GM23338 (cell line): Measurements from ENCODE around the gene DRC1. TPM values are rescaled to one million over a fixed set of nuclear protein-coding genes. Genes with fewer than 3 reads are reported as not detected.

Experiments used
- ATAC-seq: fragments of 200-7000 bp; cut with Tn5 transposase; 3 replicates; pipeline ENCODE4 v1.9.1; 2020
- DNase-seq: peaks from one replicate; pipeline ENCODE4 v3.0.0-alpha.2; 2015; ENCODE audit warnings: low spot score
- H2AFZ ChIP-seq: fragments of 200-600 bp; sonication (generic); 2 replicates; pipeline ENCODE4 v1.8.0; 2016; ENCODE audit warnings: antibody characterized with exemption, mild to moderate bottlenecking, moderate library complexity
- H3F3A ChIP-seq: fragments of 200-600 bp; sonication (generic); replicated peaks from 2 replicates; pipeline ENCODE4 v1.8.0; 2017; ENCODE audit warnings: antibody characterized with exemption, mixed run types, low read depth
- H3K27ac ChIP-seq: fragments of 200-600 bp; sonication (generic); 2 replicates; pipeline ENCODE4 v1.6.1; 2016; ENCODE audit warnings: low read depth
- H3K27me3 ChIP-seq: fragments of 200-600 bp; sonication (generic); 2 replicates; pipeline ENCODE4 v1.8.0; 2016; ENCODE audit warnings: mild to moderate bottlenecking, mixed run types, moderate library complexity; ENCODE audit not compliant: insufficient read depth
- H3K36me3 ChIP-seq: fragments of 200-600 bp; sonication (generic); 2 replicates; pipeline ENCODE4 v1.8.0; 2016; ENCODE audit warnings: mild to moderate bottlenecking; ENCODE audit not compliant: insufficient read depth
- H3K4me1 ChIP-seq: fragments of 200-600 bp; sonication (generic); 2 replicates; pipeline ENCODE4 v1.8.0; 2016; ENCODE audit warnings: mild to moderate bottlenecking, moderate library complexity; ENCODE audit not compliant: insufficient read depth
- H3K4me2 ChIP-seq: fragments of 200-600 bp; sonication (generic); 2 replicates; pipeline ENCODE4 v1.7.1; 2017; ENCODE audit warnings: mixed run types
- H3K4me3 ChIP-seq: fragments of 200-600 bp; sonication (generic); 2 replicates; pipeline ENCODE4 v1.6.1; 2016; ENCODE audit warnings: mixed run types
- H3K79me2 ChIP-seq: fragments of 200-600 bp; sonication (generic); replicated peaks from 2 replicates; pipeline ENCODE4 v1.8.0; 2017; ENCODE audit warnings: mild to moderate bottlenecking; ENCODE audit not compliant: insufficient read depth
- H3K9me2 ChIP-seq: fragments of 200-600 bp; sonication (generic); 2 replicates; pipeline ENCODE4 v1.8.0; 2017; ENCODE audit not compliant: insufficient read depth
- H4K20me1 ChIP-seq: fragments of 200-600 bp; sonication (generic); replicated peaks from 2 replicates; pipeline ENCODE4 v1.8.0; 2017; ENCODE audit warnings: mild to moderate bottlenecking; ENCODE audit not compliant: insufficient read depth
- H3K27ac Mint-ChIP-seq: 2 replicates; pipeline ENCODE4 v1.8.0; 2020; ENCODE audit warnings: inconsistent platforms, mild to moderate bottlenecking, moderate library complexity, mixed read lengths
- H3K27me3 Mint-ChIP-seq: 3 replicates; pipeline ENCODE4 v1.8.0; 2022; ENCODE audit warnings: low read depth, mild to moderate bottlenecking, moderate library complexity, mixed read lengths, inconsistent platforms; ENCODE audit not compliant: insufficient read depth, poor library complexity
- H3K36me3 Mint-ChIP-seq: 3 replicates; pipeline ENCODE4 v1.8.0; 2021; ENCODE audit warnings: low read depth, mild to moderate bottlenecking, inconsistent platforms, moderate library complexity, mixed read lengths
- H3K4me1 Mint-ChIP-seq: 3 replicates; pipeline ENCODE4 v1.8.0; 2020; ENCODE audit warnings: mild to moderate bottlenecking, inconsistent platforms, mixed read lengths
- H3K4me3 Mint-ChIP-seq: 3 replicates; pipeline ENCODE4 v1.8.0; 2021; ENCODE audit warnings: moderate library complexity, mild to moderate bottlenecking, inconsistent platforms, mixed read lengths
- H3K9me3 Mint-ChIP-seq: 3 replicates; pipeline ENCODE4 v1.8.0; 2020; ENCODE audit warnings: moderate library complexity, mild to moderate bottlenecking, inconsistent platforms, mixed read lengths
- CREB1 ChIP-seq: fragments of 250-450 bp; sonication (Bioruptor Pico); IDR thresholded peaks from 2 replicates; pipeline ENCODE4 v1.5.0; 2020; ENCODE audit warnings: low read depth, mild to moderate bottlenecking, moderate library complexity
- EZH2phosphoT487 ChIP-seq: fragments of 200-600 bp; sonication (generic); IDR thresholded peaks from one replicate; pipeline ENCODE4 v1.8.1; 2018; ENCODE audit warnings: antibody characterized with exemption; ENCODE audit not compliant: unreplicated experiment
- POLR2AphosphoS5 ChIP-seq: IDR thresholded peaks from 2 replicates; pipeline ENCODE4 v1.6.1; 2016; ENCODE audit warnings: antibody characterized with exemption, low read depth
- REST ChIP-seq: IDR thresholded peaks from one replicate; pipeline ENCODE4 v1.6.1; 2018; ENCODE audit warnings: antibody characterized with exemption; ENCODE audit not compliant: unreplicated experiment
- ZNF114 ChIP-seq: fragments of 250-450 bp; sonication (Bioruptor Pico); IDR thresholded peaks from 2 replicates; pipeline ENCODE4 v1.5.0; 2020; ENCODE audit warnings: mild to moderate bottlenecking, moderate library complexity
- ZNF331 ChIP-seq: fragments of 250-450 bp; sonication (Bioruptor Pico); IDR thresholded peaks from 2 replicates; pipeline ENCODE4 v1.5.0; 2020; ENCODE audit warnings: low read depth, mild to moderate bottlenecking, moderate library complexity
- polyA plus RNA-seq: library from polyadenylated mRNA; unstranded; fragments of >200 nt; fragmentation: Nextera tagmentation; extraction: Ambion mirVana; gene quantifications from 2 replicates; pipeline ENCODE4 v1.2.1, GENCODE V29; 2016
- total RNA-seq: library from RNA; depleted of rRNA; stranded (reverse); fragments of >200 nt; shearing (Covaris generic); gene quantifications from 2 replicates; pipeline ENCODE4 v1.2.3, GENCODE V29; 2014
- TF ChIP-seq, protein P1 (sequence below), 2 experiments: fragments of 200-600 bp in 1 of 2; sonication (generic) in 1 of 2; conservative IDR thresholded peaks; 2 replicates each; pipeline versions ENCODE4 v1.5.1 to v1.6.1; 2016 to 2017; ENCODE audit warnings: antibody characterized with exemption in 2 of 2, low read depth in 2 of 2, mild to moderate bottlenecking in 2 of 2, moderate library complexity in 1 of 2
- TF ChIP-seq, protein P2 (sequence below): fragments of 250-450 bp; sonication (Bioruptor Pico); IDR thresholded peaks from 2 replicates; pipeline ENCODE4 v1.5.0; 2020; ENCODE audit warnings: mild to moderate bottlenecking, moderate library complexity
- TF ChIP-seq, protein P3 (sequence below): IDR thresholded peaks from 2 replicates; pipeline ENCODE4 v1.6.1; 2016; ENCODE audit warnings: antibody characterized with exemption

The DRC1 gene
- total and polyA plus RNA-seq, 2 experiments from 2014 or later: 0.45 TPM; not detected in 1

DNA sequence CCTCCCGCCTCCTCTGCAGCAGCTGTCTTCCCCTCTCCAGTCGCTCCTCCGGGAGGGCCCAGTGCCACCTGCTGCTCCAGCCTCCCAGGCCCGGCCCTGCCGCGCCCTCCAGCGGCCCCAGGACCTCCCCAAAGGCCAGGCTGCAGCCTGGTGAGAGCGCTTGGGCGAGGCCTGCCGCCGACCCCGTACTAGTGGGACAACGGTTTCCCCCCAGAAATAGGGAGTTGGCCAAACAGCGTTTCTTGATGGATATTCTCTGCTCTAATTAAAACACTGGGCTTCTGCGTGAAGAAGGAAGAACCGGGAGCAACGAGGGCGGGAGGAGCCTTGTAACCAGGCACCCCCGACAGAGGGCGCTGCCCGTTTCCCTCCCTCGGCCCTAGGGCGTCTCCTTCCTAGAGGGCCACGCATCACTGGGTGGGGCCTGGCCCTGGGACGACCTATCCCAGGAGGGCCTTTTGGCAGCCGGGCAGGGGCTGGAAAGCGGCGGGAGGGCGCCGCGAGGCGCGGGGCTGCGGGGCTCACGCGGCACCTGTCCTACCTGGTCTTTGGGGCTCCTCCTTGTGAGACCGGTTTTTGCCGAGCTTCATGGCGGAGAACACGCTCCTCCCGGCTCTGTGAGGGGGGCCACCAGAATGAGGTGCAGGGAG is 101.6 kb downstream of the DRC1 start:
- peak overlapping the region; percentile 82 for H3K4me3 Mint-ChIP-seq
- peaks cover 21% of the 10 kb centered on the region for H3K4me1 Mint-ChIP-seq
- H3K4me3 ChIP-seq: peak overlapping the region; percentile 85
- H3K79me2 ChIP-seq: no peaks in the 10 kb centered on the region
- TF ChIP-seq, protein P1, sequence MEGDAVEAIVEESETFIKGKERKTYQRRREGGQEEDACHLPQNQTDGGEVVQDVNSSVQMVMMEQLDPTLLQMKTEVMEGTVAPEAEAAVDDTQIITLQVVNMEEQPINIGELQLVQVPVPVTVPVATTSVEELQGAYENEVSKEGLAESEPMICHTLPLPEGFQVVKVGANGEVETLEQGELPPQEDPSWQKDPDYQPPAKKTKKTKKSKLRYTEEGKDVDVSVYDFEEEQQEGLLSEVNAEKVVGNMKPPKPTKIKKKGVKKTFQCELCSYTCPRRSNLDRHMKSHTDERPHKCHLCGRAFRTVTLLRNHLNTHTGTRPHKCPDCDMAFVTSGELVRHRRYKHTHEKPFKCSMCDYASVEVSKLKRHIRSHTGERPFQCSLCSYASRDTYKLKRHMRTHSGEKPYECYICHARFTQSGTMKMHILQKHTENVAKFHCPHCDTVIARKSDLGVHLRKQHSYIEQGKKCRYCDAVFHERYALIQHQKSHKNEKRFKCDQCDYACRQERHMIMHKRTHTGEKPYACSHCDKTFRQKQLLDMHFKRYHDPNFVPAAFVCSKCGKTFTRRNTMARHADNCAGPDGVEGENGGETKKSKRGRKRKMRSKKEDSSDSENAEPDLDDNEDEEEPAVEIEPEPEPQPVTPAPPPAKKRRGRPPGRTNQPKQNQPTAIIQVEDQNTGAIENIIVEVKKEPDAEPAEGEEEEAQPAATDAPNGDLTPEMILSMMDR (conservative IDR thresholded peaks at IDR 0.05; ENCODE audit: low read depth in 2 of 2): peak; percentile 78 to 100
- TF ChIP-seq, protein P2, sequence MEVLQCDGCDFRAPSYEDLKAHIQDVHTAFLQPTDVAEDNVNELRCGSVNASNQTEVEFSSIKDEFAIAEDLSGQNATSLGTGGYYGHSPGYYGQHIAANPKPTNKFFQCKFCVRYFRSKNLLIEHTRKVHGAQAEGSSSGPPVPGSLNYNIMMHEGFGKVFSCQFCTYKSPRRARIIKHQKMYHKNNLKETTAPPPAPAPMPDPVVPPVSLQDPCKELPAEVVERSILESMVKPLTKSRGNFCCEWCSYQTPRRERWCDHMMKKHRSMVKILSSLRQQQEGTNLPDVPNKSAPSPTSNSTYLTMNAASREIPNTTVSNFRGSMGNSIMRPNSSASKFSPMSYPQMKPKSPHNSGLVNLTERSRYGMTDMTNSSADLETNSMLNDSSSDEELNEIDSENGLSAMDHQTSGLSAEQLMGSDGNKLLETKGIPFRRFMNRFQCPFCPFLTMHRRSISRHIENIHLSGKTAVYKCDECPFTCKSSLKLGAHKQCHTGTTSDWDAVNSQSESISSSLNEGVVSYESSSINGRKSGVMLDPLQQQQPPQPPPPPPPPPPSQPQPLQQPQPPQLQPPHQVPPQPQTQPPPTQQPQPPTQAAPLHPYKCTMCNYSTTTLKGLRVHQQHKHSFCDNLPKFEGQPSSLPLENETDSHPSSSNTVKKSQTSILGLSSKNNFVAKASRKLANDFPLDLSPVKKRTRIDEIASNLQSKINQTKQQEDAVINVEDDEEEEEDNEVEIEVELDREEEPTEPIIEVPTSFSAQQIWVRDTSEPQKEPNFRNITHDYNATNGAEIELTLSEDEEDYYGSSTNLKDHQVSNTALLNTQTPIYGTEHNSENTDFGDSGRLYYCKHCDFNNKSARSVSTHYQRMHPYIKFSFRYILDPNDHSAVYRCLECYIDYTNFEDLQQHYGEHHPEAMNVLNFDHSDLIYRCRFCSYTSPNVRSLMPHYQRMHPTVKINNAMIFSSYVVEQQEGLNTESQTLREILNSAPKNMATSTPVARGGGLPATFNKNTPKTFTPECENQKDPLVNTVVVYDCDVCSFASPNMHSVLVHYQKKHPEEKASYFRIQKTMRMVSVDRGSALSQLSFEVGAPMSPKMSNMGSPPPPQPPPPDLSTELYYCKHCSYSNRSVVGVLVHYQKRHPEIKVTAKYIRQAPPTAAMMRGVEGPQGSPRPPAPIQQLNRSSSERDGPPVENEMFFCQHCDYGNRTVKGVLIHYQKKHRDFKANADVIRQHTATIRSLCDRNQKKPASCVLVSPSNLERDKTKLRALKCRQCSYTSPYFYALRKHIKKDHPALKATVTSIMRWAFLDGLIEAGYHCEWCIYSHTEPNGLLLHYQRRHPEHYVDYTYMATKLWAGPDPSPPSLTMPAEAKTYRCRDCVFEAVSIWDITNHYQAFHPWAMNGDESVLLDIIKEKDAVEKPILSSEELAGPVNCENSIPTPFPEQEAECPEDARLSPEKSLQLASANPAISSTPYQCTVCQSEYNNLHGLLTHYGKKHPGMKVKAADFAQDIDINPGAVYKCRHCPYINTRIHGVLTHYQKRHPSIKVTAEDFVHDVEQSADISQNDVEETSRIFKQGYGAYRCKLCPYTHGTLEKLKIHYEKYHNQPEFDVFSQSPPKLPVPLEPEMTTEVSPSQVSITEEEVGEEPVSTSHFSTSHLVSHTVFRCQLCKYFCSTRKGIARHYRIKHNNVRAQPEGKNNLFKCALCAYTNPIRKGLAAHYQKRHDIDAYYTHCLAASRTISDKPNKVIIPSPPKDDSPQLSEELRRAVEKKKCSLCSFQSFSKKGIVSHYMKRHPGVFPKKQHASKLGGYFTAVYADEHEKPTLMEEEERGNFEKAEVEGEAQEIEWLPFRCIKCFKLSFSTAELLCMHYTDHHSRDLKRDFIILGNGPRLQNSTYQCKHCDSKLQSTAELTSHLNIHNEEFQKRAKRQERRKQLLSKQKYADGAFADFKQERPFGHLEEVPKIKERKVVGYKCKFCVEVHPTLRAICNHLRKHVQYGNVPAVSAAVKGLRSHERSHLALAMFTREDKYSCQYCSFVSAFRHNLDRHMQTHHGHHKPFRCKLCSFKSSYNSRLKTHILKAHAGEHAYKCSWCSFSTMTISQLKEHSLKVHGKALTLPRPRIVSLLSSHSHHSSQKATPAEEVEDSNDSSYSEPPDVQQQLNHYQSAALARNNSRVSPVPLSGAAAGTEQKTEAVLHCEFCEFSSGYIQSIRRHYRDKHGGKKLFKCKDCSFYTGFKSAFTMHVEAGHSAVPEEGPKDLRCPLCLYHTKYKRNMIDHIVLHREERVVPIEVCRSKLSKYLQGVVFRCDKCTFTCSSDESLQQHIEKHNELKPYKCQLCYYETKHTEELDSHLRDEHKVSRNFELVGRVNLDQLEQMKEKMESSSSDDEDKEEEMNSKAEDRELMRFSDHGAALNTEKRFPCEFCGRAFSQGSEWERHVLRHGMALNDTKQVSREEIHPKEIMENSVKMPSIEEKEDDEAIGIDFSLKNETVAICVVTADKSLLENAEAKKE (CRISPR knock-in tag): no peak
- no peak for TF ChIP-seq ZNF331 (CRISPR knock-in tag)
- peak; percentile 72 for TF ChIP-seq CREB1 (CRISPR knock-in tag)
- no peak for TF ChIP-seq ZNF114
- no peak for TF ChIP-seq REST
- TF ChIP-seq, protein P3, sequence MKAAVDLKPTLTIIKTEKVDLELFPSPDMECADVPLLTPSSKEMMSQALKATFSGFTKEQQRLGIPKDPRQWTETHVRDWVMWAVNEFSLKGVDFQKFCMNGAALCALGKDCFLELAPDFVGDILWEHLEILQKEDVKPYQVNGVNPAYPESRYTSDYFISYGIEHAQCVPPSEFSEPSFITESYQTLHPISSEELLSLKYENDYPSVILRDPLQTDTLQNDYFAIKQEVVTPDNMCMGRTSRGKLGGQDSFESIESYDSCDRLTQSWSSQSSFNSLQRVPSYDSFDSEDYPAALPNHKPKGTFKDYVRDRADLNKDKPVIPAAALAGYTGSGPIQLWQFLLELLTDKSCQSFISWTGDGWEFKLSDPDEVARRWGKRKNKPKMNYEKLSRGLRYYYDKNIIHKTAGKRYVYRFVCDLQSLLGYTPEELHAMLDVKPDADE: no peak
- no peak for TF ChIP-seq EZH2phosphoT487
- TF ChIP-seq POLR2AphosphoS5: peak; percentile 70; the same call in 1 of the 2 replicates
- H3K36me3 ChIP-seq: no peaks in the 10 kb centered on the region
- peak overlapping the region; percentile 90 for H3K4me2 ChIP-seq
- peaks cover 15% of the 10 kb centered on the region for H3K27me3 ChIP-seq
- ATAC-seq (peak; percentile 96), DNase-seq (peak; percentile 95)
- no peak overlapping the region for H3K27ac Mint-ChIP-seq
- H3K9me2 ChIP-seq: peaks cover 4% of the 10 kb centered on the region; the same call in 1 of the 2 replicates
- no peaks in the 10 kb centered on the region for H3F3A ChIP-seq
- H3K4me1 ChIP-seq: peaks cover 5% of the 10 kb centered on the region
- peaks cover 8% of the 10 kb centered on the region for H3K27me3 Mint-ChIP-seq
- H3K9me3 Mint-ChIP-seq: no peaks in the 10 kb centered on the region; the same call in 1 of the 3 replicates
- H3K27ac ChIP-seq: peak overlapping the region; percentile 87; the same call in 1 of the 2 replicates
- no peaks in the 10 kb centered on the region for H4K20me1 ChIP-seq
- H2AFZ ChIP-seq: peak overlapping the region; percentile 100
- H3K36me3 Mint-ChIP-seq: no peaks in the 10 kb centered on the region
